ENCODE results near the gene PLA2G4C.

PLA2G4C gene

DNA sequence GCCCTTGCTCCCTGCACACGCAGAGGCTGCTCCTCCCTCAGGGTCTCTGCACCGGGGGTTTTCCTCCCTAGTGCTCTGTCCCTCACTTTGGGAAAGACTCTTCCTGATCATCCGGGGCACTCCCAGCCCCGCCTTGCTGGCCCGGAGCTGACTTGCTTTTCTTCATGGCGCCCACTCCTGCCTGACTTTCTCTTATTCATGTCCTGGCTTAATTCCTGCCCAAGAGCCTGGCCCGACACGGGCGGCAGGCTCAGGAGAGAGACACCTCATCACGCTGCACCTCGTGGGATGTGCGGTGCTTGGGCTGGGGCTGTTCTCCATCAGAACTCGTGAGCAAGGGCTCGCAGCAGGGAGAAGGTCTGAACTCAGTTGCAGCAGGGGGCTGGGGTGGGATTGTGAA is 11.8 kb upstream of the PLA2G4C start:
- no peak for DNase-seq
- peak overlapping the region; percentile 21 for H3K27ac Mint-ChIP-seq
- peaks cover 28% of the 10 kb centered on the region for H3K4me1 Mint-ChIP-seq
- H3K4me3 Mint-ChIP-seq = no peak overlapping the region
- H3K9me3 Mint-ChIP-seq = no peaks in the 10 kb centered on the region
- no peak for ATAC-seq
- no peaks in the 10 kb centered on the region for H3K27me3 Mint-ChIP-seq
- peaks cover 70% of the 10 kb centered on the region for H3K36me3 Mint-ChIP-seq (ENCODE audit: low read depth)

DNA sequence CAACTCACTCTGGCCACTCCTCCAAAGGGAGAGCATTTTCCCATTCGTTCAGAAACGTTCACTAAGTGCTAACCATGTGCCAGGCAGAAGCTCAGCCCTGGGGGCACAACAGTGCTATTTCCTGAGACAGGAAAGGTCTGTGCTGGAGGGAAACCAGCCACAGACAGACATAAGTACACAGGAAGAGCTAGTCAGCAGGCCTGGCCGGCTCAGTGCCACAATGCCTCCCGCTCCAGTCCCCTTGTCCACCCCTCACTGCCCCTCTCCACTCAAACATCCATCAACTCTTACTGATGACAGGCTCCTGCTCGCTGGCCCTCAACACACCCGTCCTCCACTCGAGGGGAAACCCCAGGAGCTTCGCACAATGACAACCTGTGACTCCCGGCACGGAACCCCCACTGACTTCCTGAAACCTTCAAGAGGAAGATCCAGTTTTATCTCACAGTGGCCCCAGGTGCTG is 11.3 kb upstream of the PLA2G4C start:
- Mint-ChIP-seq H3K4me1 (peaks cover 29% of the 10 kb centered on the region), H3K36me3 (ENCODE audit: low read depth) (peaks cover 68% of the 10 kb centered on the region), H3K27ac (peak overlapping the region; percentile 21), H3K4me3 (no peak overlapping the region), H3K27me3 (no peaks in the 10 kb centered on the region), H3K9me3 (no peaks in the 10 kb centered on the region)
- DNase-seq = no peak
- ATAC-seq = no peak

DNA sequence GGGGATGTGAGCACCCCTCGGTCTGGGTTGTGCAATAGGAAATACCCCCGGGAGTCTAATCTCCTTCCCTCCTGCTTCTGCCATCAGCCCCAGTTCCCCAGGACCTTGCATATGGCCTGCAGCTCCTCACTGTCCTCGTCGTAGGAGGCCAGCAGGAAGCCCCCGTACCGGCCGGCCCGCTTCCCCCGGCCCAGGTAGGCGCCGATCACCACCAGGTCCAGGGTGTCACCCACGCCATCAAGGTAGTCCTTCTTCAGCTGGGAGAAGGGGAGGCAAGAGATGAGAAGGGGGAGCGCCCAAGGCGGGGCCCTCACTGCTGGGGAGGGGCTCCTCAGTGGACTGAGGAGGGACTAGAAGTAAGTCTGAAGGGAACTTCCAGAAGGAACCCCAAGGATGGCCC is 10.4 kb upstream of the PLA2G4C start:
- Mint-ChIP-seq H3K27me3 (no peaks in the 10 kb centered on the region), H3K9me3 (no peaks in the 10 kb centered on the region), H3K4me1 (peaks cover 29% of the 10 kb centered on the region), H3K36me3 (ENCODE audit: low read depth) (peaks cover 64% of the 10 kb centered on the region), H3K27ac (no peak overlapping the region), H3K4me3 (no peak overlapping the region)
- ATAC-seq (no peak), DNase-seq (no peak)

DNA sequence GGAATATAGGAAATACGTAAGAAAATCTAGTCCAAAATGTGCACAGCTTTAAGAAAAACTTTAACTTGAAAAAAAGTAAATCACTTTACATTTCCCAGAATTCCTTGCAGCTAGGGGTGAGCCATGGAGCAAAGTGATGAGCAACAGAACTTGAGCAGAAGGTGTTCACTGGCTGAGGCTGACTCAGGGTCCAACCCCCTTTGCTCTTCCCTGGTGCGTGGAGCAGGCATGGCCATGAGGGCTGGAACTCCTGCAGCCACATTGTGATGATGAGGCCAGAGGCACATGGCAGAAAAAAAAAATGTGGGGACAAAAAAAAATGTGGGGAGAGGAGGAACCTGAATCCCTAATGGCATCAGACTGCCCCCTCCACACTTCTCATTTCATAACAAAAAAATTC is 9.9 kb upstream of the PLA2G4C start:
- no peak for DNase-seq
- H3K27ac Mint-ChIP-seq = no peak overlapping the region
- H3K4me1 Mint-ChIP-seq = peaks cover 29% of the 10 kb centered on the region
- no peak overlapping the region for H3K4me3 Mint-ChIP-seq
- ATAC-seq = no peak
- H3K9me3 Mint-ChIP-seq = no peaks in the 10 kb centered on the region
- H3K36me3 Mint-ChIP-seq (ENCODE audit: low read depth) = peaks cover 62% of the 10 kb centered on the region
- H3K27me3 Mint-ChIP-seq = no peaks in the 10 kb centered on the region

DNA sequence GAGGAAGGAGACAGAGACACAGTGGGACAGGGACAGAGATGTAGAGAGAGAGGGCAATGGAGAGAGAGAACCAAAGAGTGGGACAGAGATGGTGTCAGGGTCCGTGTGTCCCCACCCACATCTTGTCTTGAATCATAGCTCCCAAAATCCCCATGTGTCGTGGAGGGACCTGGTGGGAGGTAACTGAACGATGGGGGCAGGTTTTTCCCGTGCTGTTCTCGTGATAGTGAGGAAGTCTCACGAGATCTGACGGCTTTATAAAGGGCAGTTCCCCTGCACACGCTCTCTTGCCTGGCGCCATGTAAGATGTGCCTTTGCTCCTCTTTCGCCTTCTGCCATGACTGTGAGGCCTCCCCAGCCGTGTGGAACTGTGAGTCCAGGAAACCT is 7.5 kb upstream of the PLA2G4C start:
- H3K4me1 Mint-ChIP-seq = peaks cover 17% of the 10 kb centered on the region
- no peaks in the 10 kb centered on the region for H3K27me3 Mint-ChIP-seq
- H3K36me3 Mint-ChIP-seq (ENCODE audit: low read depth) = peaks cover 49% of the 10 kb centered on the region
- peak overlapping the region; percentile 77 for H3K27ac Mint-ChIP-seq
- ATAC-seq (peak; percentile 53), DNase-seq (no peak)
- no peaks in the 10 kb centered on the region for H3K9me3 Mint-ChIP-seq
- no peak overlapping the region for H3K4me3 Mint-ChIP-seq

DNA sequence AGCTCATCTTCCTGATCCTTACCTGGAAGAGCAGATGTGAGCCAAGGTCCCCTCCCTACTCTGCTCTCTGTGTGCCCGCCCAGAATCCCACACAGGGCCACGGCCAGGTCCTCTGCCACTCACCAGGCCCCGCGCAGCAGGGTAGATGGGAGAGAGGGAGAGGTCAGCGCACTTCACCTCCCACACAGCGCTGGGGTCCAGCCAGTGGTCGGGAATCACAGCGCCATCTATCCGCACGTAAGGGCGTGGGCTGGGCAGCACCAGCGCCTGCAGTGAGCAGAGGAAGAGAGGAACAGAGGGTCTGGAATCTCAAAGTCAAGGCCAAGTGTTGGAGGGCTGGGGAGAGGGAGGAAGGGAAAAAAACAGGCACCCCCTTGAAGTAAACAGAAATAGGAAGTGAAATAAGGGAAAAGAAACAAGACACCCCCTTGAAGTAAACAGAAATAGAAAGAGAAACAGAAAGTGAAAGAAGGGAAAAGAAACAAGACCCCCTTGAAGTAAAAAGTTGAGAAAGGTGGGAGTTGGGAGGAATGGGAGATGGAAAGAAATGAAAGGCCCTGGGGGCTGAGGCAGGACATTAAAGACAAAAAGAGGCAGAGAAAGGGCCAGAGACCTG is 7.0 kb upstream of the PLA2G4C start:
- H3K27ac Mint-ChIP-seq = peak overlapping the region; percentile 77
- ATAC-seq (no peak), DNase-seq (no peak)
- peaks cover 45% of the 10 kb centered on the region for H3K36me3 Mint-ChIP-seq (ENCODE audit: low read depth)
- H3K4me1 Mint-ChIP-seq = peaks cover 17% of the 10 kb centered on the region
- H3K4me3 Mint-ChIP-seq = no peak overlapping the region
- no peaks in the 10 kb centered on the region for H3K27me3 Mint-ChIP-seq
- no peaks in the 10 kb centered on the region for H3K9me3 Mint-ChIP-seq

DNA sequence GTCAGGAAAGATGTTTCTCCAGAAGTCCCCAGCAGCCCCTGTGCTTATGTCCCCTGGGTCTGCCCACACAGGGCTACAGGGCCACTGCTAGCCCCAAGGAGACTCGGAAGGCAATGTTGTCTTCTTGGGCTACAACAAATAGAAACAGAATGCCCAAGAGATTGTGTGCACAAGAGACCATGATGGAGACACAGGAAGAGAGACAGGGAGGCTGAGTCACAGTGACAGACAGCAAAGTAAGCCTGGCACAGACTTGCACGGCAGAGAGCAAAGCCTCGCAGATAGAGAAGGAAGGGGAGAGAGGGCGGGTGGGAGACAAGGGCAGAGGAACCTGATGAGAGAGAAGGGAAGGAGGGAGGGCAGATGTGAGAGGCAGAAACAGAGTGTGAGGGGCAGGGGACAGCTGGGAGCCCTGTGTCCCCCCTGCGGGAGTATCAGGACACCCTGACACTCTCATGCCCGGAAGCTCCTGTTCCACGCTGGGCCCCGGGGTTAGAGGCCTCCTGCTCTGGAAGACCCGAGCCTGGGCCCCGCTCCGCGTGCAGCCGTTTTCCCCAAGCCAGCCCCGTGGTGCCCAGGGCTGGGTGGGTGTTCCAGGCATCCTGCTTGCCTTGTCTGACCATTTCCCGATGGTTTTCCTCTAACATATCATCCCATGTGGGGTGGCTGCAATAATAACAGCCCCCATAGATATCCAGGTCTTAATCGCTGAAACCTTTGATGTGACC is 2.7 kb upstream of the PLA2G4C start:
- H3K27ac Mint-ChIP-seq = no peak overlapping the region
- no peak for ATAC-seq
- DNase-seq = no peak

DNA sequence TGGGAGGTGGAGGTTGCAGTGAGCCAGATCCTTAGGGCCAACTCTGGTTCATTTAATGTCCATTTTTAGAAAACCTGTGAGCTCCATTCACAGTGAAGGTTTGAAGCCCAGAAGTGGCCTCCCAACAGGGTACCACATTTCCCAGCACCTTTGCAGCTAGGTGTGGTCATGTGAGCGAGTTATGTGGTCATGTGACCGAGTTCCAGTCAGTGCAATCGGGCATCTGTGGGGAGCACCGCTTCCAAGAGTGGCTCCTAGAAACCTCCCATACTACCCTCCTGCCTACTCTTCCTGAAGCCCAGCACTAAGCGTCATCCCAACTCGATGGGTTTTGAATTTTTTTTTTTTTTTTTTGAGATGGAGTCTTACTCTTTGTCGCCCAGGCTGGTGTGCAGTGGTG is 663 bp upstream of the PLA2G4C start:
- ATAC-seq (no peak), DNase-seq (no peak)
- Mint-ChIP-seq H3K36me3 (ENCODE audit: low read depth) (peaks cover 6% of the 10 kb centered on the region), H3K4me3 (no peak overlapping the region), H3K27me3 (no peaks in the 10 kb centered on the region), H3K27ac (peak overlapping the region; percentile 87), H3K4me1 (peaks cover 17% of the 10 kb centered on the region), H3K9me3 (no peaks in the 10 kb centered on the region)

More for the DNA sequence above, 2.7 kb upstream of the PLA2G4C start:
- Mint-ChIP-seq H3K4me1 (peaks cover 21% of the 10 kb centered on the region), H3K27me3 (no peaks in the 10 kb centered on the region), H3K4me3 (no peak overlapping the region), H3K36me3 (ENCODE audit: low read depth) (peaks cover 16% of the 10 kb centered on the region), H3K9me3 (no peaks in the 10 kb centered on the region)

DNA sequence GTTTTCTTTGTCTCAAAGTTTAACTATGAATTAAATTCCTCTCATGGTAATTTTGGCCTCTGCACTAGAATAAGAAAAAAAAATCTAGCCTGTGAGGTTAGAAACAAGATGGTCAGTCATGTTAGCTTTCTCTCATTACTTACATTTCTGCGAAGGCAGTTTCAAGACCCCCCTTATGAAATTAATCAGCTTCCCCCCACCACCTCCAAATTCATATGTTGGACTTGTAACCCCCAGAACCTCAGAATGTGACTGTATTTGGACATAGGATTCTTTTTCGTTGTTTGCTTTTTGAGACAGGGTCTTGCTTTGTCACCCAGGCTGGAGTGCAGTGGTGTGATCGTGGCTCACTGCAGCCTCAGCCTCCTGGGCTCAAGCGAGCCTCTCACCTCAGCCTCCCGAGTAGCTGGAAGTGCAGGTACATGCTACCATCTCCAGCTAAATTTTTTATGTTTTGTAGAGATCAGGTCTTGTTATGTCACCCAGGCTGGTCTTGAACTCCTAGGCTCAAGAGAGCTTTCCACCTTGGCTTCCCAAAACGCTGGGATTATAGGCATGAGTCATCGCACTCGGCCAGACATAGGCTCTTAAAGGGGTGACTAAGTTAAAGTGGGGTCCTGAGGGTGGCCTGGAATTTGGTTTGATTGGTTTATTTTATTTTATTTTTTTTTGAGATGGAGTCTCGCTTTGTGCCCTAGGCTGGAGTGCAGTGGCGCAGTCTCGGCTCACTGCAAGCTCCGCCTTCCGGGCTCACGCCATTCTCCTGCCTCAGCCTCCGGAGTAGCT is 1.4 kb downstream of the PLA2G4C start:
- DNase-seq (no peak), ATAC-seq (no peak)
- Mint-ChIP-seq H3K4me1 (peaks cover 17% of the 10 kb centered on the region), H3K36me3 (ENCODE audit: low read depth) (peaks cover 3% of the 10 kb centered on the region), H3K4me3 (peak overlapping the region; percentile 4), H3K9me3 (no peaks in the 10 kb centered on the region), H3K27me3 (no peaks in the 10 kb centered on the region), H3K27ac (no peak overlapping the region)

DNA sequence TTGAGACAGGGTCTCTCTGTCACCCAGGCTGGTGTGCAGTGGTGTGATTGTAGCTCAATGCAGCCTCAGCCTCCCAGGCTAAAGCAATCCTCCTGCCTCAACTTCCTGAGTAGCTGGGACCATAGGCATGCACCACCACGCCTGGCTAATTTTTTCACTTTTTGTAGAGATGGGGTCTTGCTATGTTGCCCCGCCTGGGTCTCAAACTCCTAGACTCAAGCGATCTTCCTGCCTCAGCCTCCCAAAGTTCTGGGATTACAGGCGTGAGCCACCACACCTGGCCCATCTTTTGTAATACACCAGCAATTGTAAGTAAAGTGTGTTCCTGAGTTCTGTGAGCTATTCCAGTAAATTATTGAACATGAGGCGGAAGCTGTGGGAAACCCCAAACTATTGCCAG is 6.7 kb downstream of the PLA2G4C start:
- no peak overlapping the region for H3K4me3 Mint-ChIP-seq
- no peaks in the 10 kb centered on the region for H3K27me3 Mint-ChIP-seq
- ATAC-seq (no peak), DNase-seq (no peak)
- H3K36me3 Mint-ChIP-seq (ENCODE audit: low read depth) = peaks cover 3% of the 10 kb centered on the region
- H3K9me3 Mint-ChIP-seq = no peaks in the 10 kb centered on the region
- H3K4me1 Mint-ChIP-seq = peaks cover 6% of the 10 kb centered on the region
- H3K27ac Mint-ChIP-seq = no peak overlapping the region

DNA sequence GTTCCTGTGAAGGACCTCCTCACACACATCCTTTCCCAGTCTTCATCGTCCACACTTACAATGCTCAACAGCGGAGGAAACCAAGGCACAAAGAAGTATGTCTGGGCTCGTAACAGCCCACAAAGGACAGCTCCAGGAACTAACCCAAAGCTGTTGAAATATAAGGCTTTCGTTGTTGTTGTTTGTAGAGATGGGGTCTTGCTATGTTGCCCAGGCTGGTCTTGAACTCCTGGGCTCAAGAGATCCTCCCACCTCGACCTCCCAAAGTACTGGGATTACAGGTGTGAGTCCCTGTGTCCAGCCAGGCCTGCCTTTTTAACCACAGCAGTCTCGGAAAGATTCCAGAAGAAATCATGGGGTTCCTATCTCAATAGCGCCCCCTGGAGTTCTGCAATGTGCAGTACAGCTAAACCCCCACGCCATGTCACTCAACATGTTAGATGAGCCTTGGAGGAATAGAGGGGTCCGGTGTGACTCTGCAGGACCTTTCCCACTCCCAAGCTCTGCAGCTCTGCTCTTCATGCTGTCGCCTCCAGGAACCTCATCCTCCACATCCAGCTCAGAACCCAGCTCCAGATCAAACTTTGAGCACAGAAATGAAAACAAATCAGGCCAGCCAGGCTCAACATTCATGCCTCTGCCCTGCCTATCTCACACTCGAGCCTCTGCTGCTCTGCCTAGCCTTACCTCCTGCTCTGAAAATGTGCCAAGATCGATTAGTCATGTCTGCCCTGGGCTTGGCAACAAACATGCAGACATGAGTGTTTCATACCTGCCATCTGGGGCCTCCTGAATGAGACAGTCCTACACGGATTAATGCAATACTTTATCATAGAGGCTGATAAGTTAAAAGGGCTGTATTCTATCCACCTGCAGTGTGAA is 7.5 kb downstream of the PLA2G4C start:
- H3K27me3 Mint-ChIP-seq = no peaks in the 10 kb centered on the region
- no peak overlapping the region for H3K4me3 Mint-ChIP-seq
- ATAC-seq (peak; percentile 43), DNase-seq (peak; percentile 35)
- H3K4me1 Mint-ChIP-seq = peaks cover 6% of the 10 kb centered on the region
- no peak overlapping the region for H3K27ac Mint-ChIP-seq
- H3K9me3 Mint-ChIP-seq = no peaks in the 10 kb centered on the region
- H3K36me3 Mint-ChIP-seq (ENCODE audit: low read depth) = peaks cover 3% of the 10 kb centered on the region

DNA sequence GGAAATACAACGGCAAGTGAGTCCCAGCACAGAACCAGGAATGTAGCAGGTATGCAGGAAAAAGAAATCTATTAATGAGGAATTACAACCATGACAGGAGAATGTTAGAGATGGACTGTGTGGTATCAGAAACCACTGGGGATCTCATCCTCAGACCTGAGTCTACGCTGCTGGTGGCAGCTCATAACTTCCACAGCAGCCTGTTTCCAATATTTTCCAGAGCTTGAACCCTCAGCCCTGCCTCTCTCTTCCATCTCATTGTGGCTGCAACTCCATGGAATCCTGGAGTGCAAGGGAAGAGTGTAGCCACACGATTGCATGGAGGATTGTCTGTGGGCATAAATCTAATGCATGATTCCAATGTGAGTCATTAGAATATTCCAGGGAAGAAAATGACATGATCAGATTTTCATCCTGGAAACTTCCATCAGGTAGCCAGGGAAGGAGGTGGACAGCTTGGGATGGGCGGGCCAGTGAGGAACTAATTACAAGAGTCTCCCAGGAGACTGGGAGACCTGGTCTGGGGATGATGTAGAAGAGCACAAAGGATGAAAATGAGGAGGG is 14.9 kb downstream of the PLA2G4C start:
- no peak overlapping the region for H3K27ac Mint-ChIP-seq
- no peak overlapping the region for H3K4me3 Mint-ChIP-seq
- H3K9me3 Mint-ChIP-seq = peaks cover 5% of the 10 kb centered on the region
- ATAC-seq = no peak
- H3K4me1 Mint-ChIP-seq = peaks cover 3% of the 10 kb centered on the region
- peaks cover 2% of the 10 kb centered on the region for H3K27me3 Mint-ChIP-seq
- H3K36me3 Mint-ChIP-seq (ENCODE audit: low read depth) = peaks cover 19% of the 10 kb centered on the region
- DNase-seq = no peak

DNA sequence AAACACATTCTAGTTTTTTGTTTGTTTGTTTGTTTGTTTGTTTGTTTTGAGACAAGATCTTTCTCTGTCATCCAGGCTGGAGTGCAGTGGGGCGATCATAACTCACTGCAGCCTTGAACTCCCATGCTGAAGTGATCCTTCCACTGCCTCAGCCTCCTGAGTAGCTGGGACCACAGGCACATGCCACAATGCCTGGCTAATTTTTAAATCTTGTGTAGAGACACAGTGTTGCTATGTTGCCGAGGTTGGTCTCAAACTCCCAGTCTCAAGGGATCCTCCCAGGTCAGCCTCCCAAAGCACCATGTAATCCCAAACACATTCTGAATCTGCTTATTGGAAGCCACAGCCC is 15.8 kb downstream of the PLA2G4C start:
- H3K9me3 Mint-ChIP-seq = peaks cover 5% of the 10 kb centered on the region
- H3K27me3 Mint-ChIP-seq = peaks cover 6% of the 10 kb centered on the region
- peaks cover 19% of the 10 kb centered on the region for H3K36me3 Mint-ChIP-seq (ENCODE audit: low read depth)
- DNase-seq = no peak
- ATAC-seq = no peak
- H3K27ac Mint-ChIP-seq = no peak overlapping the region
- no peak overlapping the region for H3K4me3 Mint-ChIP-seq
- H3K4me1 Mint-ChIP-seq = peaks cover 3% of the 10 kb centered on the region
